ENCODE results near the gene TLR8.

GRCh38 chrX:12946838-12947544 lies 40.6 kb downstream of the TLR8 start:
- TF ChIP-seq EZH2 (IDR thresholded peaks at IDR 0.05) (no peak), POLR2AphosphoS5 (IDR thresholded peaks at IDR 0.05; ENCODE audit: borderline replicate concordance, low read depth, low read length) (no peak), FOXP2 (optimal IDR thresholded peaks at IDR 0.05; ENCODE audit: control extremely low read depth, extremely low read length, insufficient read depth) (no peak)
